ENCODE results near the gene RIOK2. TPM values are rescaled to one million over a fixed set of nuclear protein-coding genes. Genes with fewer than 3 reads are reported as not detected.

RIOK2 gene
- total and polyA plus RNA-seq, 4 donors = 4.1 to 11.8 (median 10.1) TPM

DNA sequence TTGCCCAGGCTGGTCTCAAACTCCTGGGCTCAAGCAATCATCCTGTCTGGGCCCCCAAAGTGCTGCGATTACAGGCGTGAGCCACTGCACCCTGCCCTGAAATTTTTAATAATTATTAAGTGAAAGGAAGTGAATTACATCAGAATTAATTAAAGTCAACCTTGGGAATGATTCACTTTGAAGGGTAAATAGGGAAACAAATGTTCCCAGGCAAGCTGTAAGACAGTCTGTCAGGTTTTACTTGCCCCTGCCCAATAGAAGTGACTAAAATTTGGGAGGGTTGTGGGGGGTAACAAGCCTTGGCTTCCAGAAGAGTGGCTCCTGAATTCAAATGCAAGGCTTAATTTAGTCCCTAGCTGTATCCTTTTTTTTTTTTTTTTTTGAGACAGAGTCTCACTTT is 39.3 kb downstream of the RIOK2 start:
- H3K27ac ChIP-seq (ENCODE audit: low read depth in 1 of 2, low read length in 2 of 2) = no peak overlapping the region
- TF ChIP-seq, protein P1, sequence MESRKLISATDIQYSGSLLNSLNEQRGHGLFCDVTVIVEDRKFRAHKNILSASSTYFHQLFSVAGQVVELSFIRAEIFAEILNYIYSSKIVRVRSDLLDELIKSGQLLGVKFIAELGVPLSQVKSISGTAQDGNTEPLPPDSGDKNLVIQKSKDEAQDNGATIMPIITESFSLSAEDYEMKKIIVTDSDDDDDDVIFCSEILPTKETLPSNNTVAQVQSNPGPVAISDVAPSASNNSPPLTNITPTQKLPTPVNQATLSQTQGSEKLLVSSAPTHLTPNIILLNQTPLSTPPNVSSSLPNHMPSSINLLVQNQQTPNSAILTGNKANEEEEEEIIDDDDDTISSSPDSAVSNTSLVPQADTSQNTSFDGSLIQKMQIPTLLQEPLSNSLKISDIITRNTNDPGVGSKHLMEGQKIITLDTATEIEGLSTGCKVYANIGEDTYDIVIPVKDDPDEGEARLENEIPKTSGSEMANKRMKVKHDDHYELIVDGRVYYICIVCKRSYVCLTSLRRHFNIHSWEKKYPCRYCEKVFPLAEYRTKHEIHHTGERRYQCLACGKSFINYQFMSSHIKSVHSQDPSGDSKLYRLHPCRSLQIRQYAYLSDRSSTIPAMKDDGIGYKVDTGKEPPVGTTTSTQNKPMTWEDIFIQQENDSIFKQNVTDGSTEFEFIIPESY (IDR thresholded peaks at IDR 0.05) = no peak
- TF ChIP-seq YY1 (IDR thresholded peaks at IDR 0.05) (no peak), NR2F2 (IDR thresholded peaks at IDR 0.05) (no peak), RXRA (IDR thresholded peaks at IDR 0.05) (no peak), HNF4G (IDR thresholded peaks at IDR 0.05) (no peak), EGR1 (IDR thresholded peaks at IDR 0.05; ENCODE audit: low read depth in 2 of 2) (no peak), FOXA1 (IDR thresholded peaks at IDR 0.05) (no peak), JUND (IDR thresholded peaks at IDR 0.05) (no peak), GABPA (IDR thresholded peaks at IDR 0.05 in 1 of 2, conservative IDR thresholded peaks at IDR 0.05 in 1 of 2) (no peak), SP1 (IDR thresholded peaks at IDR 0.05) (no peak)
- TF ChIP-seq, protein P2, sequence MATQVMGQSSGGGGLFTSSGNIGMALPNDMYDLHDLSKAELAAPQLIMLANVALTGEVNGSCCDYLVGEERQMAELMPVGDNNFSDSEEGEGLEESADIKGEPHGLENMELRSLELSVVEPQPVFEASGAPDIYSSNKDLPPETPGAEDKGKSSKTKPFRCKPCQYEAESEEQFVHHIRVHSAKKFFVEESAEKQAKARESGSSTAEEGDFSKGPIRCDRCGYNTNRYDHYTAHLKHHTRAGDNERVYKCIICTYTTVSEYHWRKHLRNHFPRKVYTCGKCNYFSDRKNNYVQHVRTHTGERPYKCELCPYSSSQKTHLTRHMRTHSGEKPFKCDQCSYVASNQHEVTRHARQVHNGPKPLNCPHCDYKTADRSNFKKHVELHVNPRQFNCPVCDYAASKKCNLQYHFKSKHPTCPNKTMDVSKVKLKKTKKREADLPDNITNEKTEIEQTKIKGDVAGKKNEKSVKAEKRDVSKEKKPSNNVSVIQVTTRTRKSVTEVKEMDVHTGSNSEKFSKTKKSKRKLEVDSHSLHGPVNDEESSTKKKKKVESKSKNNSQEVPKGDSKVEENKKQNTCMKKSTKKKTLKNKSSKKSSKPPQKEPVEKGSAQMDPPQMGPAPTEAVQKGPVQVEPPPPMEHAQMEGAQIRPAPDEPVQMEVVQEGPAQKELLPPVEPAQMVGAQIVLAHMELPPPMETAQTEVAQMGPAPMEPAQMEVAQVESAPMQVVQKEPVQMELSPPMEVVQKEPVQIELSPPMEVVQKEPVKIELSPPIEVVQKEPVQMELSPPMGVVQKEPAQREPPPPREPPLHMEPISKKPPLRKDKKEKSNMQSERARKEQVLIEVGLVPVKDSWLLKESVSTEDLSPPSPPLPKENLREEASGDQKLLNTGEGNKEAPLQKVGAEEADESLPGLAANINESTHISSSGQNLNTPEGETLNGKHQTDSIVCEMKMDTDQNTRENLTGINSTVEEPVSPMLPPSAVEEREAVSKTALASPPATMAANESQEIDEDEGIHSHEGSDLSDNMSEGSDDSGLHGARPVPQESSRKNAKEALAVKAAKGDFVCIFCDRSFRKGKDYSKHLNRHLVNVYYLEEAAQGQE (IDR thresholded peaks at IDR 0.05) = no peak
- no peaks in the 10 kb centered on the region for H3K36me3 ChIP-seq (ENCODE audit: control insufficient read depth in 4 of 4, insufficient read depth in 3 of 4, low read depth in 1 of 4, low read length in 3 of 4)
- 96% methylated on average over 2 of the region's 2 CpGs for WGBS
- no peak overlapping the region for H3K9ac ChIP-seq (ENCODE audit: low read depth in 1 of 2, low read length in 2 of 2)
- H3K9me3 ChIP-seq (ENCODE audit: control insufficient read depth in 4 of 4, low read length in 3 of 4) = no peaks in the 10 kb centered on the region
- no peak for DNase-seq (ENCODE audit: low spot score)
- no peaks in the 10 kb centered on the region for H3K4me1 ChIP-seq (ENCODE audit: control insufficient read depth in 4 of 4, insufficient read depth in 4 of 4, low read length in 3 of 4)
- no peak overlapping the region for H3K4me3 ChIP-seq (ENCODE audit: low read depth in 1 of 3, low read length in 3 of 3)
- no peaks in the 10 kb centered on the region for H3K27me3 ChIP-seq (ENCODE audit: control insufficient read depth in 4 of 4, insufficient read depth in 4 of 4, low read length in 3 of 4)

DNA sequence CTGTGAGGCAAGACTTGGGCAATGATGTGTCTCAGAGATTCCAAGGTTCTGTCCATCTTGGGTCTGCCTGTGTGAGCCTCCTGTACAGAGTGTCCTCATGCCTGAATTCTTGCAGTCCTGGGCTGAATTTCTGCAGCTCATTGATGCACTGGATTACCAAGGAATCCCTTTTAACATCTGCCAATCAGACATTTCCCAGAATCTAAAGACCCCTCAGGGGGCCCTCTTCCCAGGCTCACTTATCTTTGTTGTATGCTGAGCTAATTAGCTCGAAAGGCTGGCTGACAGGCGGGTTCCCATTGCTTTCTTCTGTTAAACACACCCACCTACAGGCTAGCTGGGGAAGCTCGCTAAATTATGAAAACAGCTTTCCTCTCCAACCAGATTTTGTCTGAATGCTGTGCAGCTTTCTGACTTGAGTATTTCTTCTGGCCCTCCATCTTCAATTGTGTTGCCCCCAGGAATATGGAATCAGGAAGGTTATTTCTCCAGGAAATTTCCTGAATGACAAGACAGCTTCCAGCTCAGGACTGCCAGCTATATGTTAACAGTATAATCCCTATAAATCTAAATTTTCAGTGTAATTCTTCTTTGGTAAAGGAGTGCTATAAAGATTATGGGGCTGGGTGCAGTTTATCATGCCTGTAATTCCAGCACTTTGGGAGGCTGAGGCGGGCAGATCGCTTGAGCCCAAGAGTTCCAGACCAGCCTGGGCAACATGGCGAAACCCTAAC is 40.4 kb downstream of the RIOK2 start, which contains the start of gene LIX1:
Gene LIX1, minus strand, starts transcription at position 91 of the 734 bp plus-strand sequence. Its CDS starts 35 bp downstream, at position 56.
- no peaks in the 10 kb centered on the region for H3K4me1 ChIP-seq (ENCODE audit: control insufficient read depth in 4 of 4, insufficient read depth in 4 of 4, low read length in 3 of 4)
- DNase-seq (ENCODE audit: low spot score) = no peak
- H3K4me3 ChIP-seq (ENCODE audit: low read depth in 1 of 3, low read length in 3 of 3) = no peak within 1 kb of the TSS
- H3K27ac ChIP-seq (ENCODE audit: low read depth in 1 of 2, low read length in 2 of 2) = no peak within 1 kb of the TSS
- H3K27me3 ChIP-seq (ENCODE audit: control insufficient read depth in 4 of 4, insufficient read depth in 4 of 4, low read length in 3 of 4) = no peaks in the 10 kb centered on the region
- WGBS = 55% methylated on average over 6 of the region's 6 CpGs
- TF ChIP-seq GABPA (IDR thresholded peaks at IDR 0.05 in 1 of 2, conservative IDR thresholded peaks at IDR 0.05 in 1 of 2) (no peak), EGR1 (IDR thresholded peaks at IDR 0.05; ENCODE audit: low read depth in 2 of 2) (no peak), HNF4A (conservative IDR thresholded peaks at IDR 0.05) (no peak), NR2F2 (IDR thresholded peaks at IDR 0.05) (no peak), RAD21 (IDR thresholded peaks at IDR 0.05) (peak; percentile 60 to 64), FOXA1 (IDR thresholded peaks at IDR 0.05) (no peak), HNF4G (IDR thresholded peaks at IDR 0.05) (no peak), RXRA (IDR thresholded peaks at IDR 0.05) (no peak)
- TF ChIP-seq, protein P3, sequence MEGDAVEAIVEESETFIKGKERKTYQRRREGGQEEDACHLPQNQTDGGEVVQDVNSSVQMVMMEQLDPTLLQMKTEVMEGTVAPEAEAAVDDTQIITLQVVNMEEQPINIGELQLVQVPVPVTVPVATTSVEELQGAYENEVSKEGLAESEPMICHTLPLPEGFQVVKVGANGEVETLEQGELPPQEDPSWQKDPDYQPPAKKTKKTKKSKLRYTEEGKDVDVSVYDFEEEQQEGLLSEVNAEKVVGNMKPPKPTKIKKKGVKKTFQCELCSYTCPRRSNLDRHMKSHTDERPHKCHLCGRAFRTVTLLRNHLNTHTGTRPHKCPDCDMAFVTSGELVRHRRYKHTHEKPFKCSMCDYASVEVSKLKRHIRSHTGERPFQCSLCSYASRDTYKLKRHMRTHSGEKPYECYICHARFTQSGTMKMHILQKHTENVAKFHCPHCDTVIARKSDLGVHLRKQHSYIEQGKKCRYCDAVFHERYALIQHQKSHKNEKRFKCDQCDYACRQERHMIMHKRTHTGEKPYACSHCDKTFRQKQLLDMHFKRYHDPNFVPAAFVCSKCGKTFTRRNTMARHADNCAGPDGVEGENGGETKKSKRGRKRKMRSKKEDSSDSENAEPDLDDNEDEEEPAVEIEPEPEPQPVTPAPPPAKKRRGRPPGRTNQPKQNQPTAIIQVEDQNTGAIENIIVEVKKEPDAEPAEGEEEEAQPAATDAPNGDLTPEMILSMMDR (IDR thresholded peaks at IDR 0.05; ENCODE audit: low read depth, low read length, missing input control) = peak; percentile 38
- TF ChIP-seq, protein P4, sequence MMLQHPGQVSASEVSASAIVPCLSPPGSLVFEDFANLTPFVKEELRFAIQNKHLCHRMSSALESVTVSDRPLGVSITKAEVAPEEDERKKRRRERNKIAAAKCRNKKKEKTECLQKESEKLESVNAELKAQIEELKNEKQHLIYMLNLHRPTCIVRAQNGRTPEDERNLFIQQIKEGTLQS (IDR thresholded peaks at IDR 0.05) = no peak
- no peaks in the 10 kb centered on the region for H3K36me3 ChIP-seq (ENCODE audit: control insufficient read depth in 4 of 4, insufficient read depth in 3 of 4, low read depth in 1 of 4, low read length in 3 of 4)
- no peaks in the 10 kb centered on the region for H3K9me3 ChIP-seq (ENCODE audit: control insufficient read depth in 4 of 4, low read length in 3 of 4)
- no peak within 1 kb of the TSS for H3K9ac ChIP-seq (ENCODE audit: low read depth in 1 of 2, low read length in 2 of 2)

Data from liver (tissue), 9 donors.